Ammon's horn (tissue), 1 donor: ENCODE results near the gene UBASH3A.

Experiments used
- DNase-seq: peaks from one replicate; pipeline ENCODE4 v3.0.0-alpha.2; 2016; ENCODE audit warnings: low spot score

The UBASH3A gene

GRCh38 chr21:42403611-42404231, at the start of gene UBASH3A:
TSS of gene UBASH3A (plus strand) at chr21:42403902. CDS start at chr21:42403946, 44 bp downstream.
- DNase-seq: no peak

- no peak for DNase-seq
Observed at GRCh38 chr21:42356046-42356445, 47.7 kb upstream of the UBASH3A start.

GRCh38 chr21:42356650-42357049, 47.1 kb upstream of the UBASH3A start:
- no peak for DNase-seq

GRCh38 chr21:42357307-42357706, 46.4 kb upstream of the UBASH3A start:
- DNase-seq: no peak

- DNase-seq: no peak
Observed at GRCh38 chr21:42358261-42358660, 45.4 kb upstream of the UBASH3A start.

- no peak for DNase-seq
Observed at GRCh38 chr21:42358937-42359336, 44.8 kb upstream of the UBASH3A start.

- no peak for DNase-seq
Observed at GRCh38 chr21:42360317-42360716, 43.4 kb upstream of the UBASH3A start.

- no peak for DNase-seq
Observed at GRCh38 chr21:42361286-42361685, 42.4 kb upstream of the UBASH3A start.

GRCh38 chr21:42362198-42362597, 41.5 kb upstream of the UBASH3A start:
- no peak for DNase-seq

- no peak for DNase-seq
Observed at GRCh38 chr21:42362700-42363099, 41.0 kb upstream of the UBASH3A start.

GRCh38 chr21:42363312-42363711, 40.4 kb upstream of the UBASH3A start:
- no peak for DNase-seq

GRCh38 chr21:42364304-42364865, 39.3 kb upstream of the UBASH3A start:
- no peak for DNase-seq

- no peak for DNase-seq
Observed at GRCh38 chr21:42365770-42366169, 37.9 kb upstream of the UBASH3A start.

GRCh38 chr21:42366292-42367010, 37.3 kb upstream of the UBASH3A start, which contains the start of gene TFF1:
TSS of gene TFF1 (minus strand) at chr21:42366535. CDS start at chr21:42366495, 40 bp downstream.
- no peak for DNase-seq

GRCh38 chr21:42367367-42368165, 36.1 kb upstream of the UBASH3A start:
- DNase-seq: no peak

- DNase-seq: no peak
Observed at GRCh38 chr21:42369821-42370220, 33.9 kb upstream of the UBASH3A start.

GRCh38 chr21:42370894-42371654, 32.6 kb upstream of the UBASH3A start:
- no peak for DNase-seq

GRCh38 chr21:42373196-42373907, 30.4 kb upstream of the UBASH3A start:
- DNase-seq: no peak

GRCh38 chr21:42373908-42374455, 29.7 kb upstream of the UBASH3A start:
- no peak for DNase-seq

GRCh38 chr21:42374457-42374856, 29.2 kb upstream of the UBASH3A start:
- DNase-seq: no peak
